ENCODE results near the gene PILRA.

Gene PILRA

DNA sequence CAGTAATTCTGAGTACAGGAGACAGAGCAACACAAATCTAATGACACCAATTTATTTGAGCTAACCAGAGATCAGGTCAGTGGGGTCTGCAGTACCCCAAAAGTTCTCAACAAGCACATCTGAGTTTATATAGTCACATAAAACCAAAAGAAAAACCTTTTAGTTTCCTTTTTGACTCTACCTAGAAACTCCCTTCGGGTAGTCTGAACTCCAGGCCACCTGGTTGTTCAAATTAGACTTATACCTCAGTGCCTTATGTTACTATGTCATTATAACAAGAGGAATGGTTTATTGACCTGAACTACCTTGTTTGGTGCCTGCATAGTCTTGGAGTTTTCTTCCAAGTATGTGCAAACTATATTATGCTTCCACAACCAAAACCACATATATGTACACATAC is 40.6 kb downstream of the PILRA start:
- DNase-seq, result no peak

DNA sequence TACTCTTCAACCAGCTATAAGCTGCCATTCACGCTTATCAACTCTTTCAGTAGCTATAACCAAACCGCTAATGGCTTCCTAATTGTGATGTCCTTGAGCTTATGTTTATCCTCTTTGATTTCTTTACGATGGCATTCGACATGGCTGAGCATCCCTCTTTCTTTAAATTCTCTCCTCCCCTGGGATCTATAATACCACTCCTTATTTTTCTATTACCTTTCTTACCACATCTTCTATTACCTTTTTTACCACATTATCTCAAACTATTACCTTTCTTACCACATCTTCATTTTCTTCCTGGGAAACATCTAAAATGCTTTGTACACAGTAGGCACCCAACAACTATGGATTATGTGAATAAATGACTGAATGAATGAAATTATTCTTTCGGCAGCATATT is 42.2 kb downstream of the PILRA start:
- DNase-seq, result no peak

DNA sequence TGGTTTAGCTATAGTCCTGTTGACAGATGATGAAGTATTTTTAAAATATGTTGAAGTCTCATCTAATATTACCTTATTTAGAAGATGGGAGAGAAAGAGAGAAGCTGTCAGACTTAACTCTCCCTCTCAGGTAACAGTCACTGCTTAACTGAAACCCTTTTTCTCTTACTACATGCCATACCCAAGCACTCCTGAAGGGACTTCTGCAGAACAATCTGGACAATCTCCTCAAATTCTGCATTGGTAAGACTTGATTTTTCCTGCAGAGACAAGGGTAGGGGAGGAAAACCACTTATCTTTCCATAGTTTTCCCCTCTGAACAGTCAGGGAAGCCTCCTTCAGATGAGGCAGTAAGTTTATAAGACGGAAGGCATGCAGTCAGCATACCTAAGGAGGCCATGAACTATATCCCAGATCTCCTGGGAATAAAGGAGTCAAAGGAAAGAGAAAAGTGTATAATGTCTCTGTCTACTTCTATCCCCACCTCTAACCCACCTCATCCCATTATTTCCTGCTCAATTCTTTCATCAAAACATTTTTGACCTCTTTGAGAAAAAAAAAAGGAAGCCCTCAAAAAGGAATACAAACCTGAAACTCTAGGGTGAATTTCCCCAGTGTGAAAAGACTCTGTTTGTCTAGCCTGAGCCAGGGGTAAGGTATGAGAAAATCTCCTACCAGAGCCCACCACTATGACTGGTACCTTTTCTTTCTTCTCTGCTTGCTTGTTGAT is 45.8 kb downstream of the PILRA start:
- no peak for DNase-seq

DNA sequence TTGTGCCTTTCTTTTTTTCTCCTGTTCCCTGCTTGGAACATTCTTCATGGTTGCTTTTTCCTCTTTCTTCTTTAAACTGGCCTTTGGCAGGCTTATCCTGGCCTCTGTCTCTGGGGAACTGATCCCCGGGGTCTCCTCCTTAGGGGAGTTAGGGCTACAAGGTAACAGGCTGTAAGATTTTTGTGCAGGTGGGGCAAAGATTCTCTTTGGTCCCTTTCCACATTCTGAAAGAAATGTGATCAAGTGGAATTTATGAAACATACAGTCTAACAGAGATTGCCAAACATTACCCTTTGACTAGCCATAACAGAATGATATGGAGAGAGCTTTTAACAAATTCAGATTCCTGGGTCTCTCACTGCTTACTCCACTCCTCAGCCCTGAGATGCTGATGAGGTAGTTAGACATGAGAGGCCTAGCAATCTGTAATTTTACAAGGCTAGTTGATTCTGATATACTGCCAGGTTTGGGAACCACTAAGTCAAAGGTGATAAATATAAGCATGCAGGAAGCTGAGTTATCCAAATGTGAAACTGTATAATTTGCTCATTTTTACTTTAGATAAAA is 46.5 kb downstream of the PILRA start:
- no peak for DNase-seq

DNA sequence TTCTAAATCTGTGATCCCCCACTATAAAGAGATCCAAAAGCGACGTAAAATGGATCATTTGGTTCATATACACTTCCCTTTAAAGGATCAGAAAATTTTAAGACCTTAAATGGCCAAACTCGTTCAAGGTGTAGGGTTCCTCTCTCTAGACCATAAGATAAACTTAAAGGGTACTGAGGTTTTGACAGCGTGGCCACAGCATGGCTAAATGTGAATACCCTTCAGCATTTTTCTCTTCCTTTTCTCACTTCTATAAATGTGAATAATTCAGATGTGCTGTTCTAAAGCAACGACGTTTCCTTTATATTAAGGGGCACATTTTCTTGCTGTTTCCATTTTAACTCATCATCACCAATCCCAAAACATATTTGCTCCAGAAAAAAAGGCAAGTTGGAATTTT is 50.0 kb downstream of the PILRA start:
- DNase-seq, result no peak

DNA sequence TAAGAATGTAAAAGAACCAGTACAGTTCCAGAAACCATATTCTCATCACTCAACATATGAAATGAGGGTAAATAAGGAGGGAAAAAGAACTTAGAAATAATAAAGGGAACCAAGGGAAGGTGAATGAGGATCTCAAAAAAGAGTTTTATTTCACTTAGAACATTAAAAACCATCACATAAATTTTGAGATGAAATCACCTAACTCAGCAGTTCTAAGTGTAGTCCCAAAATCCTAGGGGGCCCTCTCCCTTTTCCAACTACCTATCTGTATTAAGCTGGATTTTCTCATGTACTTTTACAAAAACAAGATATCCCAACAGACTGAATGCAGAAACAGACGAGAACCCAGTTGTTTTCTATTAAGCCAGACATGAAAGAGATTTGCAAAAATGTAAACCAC is 52.1 kb downstream of the PILRA start:
- DNase-seq, result no peak

DNA sequence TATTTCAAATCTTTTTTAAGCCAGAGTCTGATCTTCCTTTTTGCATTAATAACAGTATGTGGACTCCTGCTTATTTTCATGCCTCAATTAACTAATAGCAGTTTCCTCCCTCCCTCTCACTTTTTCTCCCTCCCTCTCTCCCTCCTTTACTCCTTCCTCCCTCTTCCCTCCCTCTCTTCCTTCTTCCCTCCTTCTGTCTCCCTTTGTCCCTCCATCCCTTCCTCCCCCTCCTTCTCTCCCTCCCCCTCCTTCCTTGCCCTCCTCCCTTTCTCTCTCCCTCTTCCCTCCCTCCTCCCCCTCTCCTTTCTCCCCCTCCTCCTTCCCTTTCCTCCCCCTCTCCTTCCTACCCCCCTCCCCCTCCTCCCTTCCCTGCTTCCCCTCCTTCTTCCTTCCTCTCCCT is 53.2 kb downstream of the PILRA start:
- no peak for DNase-seq

DNA sequence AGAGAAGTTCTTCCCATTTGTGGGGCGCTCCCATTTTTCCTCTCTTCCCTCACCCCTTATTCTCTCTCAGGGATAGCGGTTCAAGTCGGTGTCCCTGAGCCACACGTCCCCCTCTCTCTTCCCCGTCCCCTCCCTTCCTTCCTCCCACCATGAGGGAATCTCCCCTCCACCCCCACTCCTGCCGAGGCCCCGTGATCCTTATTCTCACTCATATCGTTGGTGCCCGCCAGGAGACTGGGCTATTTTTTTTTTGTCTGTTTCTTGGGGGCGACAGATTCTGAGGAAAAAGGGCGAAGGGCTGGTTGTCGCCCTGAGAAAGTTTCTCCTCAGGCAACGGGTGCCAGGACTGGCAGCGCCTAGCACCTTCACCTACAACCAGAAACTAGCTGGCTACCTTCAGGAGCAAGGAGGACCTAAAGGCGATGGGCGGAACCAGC is 54.5 kb downstream of the PILRA start:
- no peak for DNase-seq

DNA sequence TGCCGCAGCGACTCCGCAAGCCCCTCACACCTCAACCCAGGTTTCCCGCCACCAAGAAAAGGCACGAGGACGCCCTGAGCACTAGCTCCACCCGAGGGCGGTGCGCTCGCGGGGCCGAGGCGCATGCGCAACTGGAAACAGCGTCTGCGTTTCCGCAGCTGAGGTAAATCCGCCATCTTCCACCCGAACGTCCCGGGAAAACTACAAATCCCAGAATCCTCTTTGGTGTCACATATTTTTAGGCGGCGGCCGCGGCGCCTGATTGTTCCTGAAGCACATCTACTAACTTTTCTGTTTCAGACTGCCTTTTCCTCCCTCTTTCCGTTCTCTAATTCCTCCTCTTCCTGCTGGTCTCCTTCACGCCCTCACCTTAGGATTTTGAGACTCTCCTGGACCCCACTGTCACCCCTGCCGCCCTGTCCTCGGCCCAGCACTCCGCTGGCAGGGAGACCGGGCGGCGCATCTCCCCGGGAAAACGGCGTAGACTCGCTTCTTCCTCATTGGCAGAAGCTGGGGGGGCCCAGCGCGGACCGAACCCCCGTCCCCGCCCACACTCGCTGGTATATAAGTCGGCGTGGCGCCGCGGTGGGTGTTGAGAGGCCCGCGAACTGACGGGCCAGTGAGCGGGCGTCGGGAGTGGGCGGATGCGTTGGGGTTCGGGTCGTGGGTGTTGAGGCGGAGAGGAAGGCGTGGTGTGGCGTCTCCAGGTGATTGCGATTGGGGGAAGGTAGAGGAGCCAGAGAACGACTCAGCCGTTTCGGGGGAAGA is 55.1 kb downstream of the PILRA start, which contains the start of gene ZCWPW1:
Gene ZCWPW1 (minus strand): TSS at position 505 of the 768 bp plus-strand sequence. CDS start 8,054 bp downstream, outside the sequence.
- DNase-seq, result peak; percentile 96

DNA sequence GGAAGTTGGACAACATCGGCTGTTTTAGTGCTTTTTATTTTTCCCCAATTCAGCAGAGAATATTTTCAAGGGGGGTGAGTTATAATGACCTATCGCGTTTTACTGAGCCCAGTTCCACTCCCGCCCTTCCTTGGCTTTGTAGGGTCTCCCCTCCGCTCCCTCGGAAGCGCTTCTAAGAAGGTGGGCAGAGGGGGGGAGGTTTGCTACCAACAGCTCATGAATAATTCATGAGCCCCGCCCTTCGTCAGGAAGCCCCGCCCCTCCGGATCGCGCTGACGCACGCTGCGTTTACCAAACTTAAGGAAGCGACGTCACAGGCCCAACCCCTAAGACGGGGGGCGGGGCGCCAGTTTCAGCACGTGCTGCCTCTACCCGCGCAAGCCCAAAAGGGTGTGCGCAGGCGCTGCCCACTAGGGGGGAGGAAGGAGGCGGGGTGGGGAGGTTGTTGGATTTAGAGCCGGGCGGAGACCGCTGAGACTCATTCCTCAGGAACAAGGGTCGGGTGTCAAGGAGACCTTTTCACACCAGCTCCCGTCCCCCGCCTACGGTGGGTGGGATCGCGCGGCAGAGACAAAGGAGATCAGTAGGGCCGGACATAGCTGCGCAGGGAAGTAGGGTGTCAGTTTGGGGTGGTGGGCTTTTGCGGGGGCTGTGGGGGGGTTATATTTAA is 55.8 kb downstream of the PILRA start:
- DNase-seq, result peak; percentile 100

DNA sequence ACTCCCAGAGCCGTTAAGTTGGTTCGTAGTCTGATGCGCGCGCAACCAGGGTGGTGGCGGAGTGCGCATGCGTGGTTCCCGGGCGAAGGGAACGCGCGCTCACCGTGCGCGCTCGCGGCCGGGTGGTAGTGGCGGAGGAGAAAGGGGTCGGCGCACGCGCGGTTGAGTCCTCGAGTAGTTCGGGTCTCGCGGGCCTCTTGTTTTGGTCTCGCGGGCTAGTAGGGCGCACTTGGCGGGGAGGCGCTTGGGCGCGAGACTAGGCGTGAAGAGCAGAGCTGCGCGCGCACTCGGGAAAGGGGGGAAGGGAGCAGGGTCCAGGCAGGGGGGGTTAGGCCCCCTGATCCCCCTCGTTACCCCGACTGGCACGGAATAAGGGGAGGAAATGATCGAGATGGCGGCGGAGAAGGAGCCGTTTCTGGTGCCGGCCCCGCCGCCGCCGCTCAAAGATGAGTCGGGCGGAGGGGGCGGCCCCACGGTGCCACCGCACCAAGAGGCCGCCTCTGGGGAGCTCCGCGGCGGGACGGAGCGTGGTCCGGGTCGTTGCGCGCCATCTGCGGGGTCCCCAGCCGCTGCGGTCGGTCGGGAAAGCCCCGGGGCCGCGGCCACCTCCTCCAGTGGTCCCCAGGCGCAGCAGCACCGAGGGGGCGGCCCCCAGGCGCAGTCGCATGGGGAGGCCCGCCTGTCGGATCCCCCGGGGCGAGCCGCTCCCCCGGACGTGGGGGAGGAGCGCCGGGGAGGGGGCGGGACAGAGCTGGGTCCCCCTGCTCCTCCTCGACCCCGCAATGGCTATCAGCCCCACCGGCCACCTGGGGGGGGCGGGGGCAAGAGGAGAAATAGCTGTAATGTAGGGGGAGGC is 56.6 kb downstream of the PILRA start, which contains the start of gene MEPCE:
Gene MEPCE (plus strand): TSS at position 195 of the 856 bp plus-strand sequence. CDS start 188 bp downstream, at position 383.
- peak; percentile 96 for DNase-seq

DNA sequence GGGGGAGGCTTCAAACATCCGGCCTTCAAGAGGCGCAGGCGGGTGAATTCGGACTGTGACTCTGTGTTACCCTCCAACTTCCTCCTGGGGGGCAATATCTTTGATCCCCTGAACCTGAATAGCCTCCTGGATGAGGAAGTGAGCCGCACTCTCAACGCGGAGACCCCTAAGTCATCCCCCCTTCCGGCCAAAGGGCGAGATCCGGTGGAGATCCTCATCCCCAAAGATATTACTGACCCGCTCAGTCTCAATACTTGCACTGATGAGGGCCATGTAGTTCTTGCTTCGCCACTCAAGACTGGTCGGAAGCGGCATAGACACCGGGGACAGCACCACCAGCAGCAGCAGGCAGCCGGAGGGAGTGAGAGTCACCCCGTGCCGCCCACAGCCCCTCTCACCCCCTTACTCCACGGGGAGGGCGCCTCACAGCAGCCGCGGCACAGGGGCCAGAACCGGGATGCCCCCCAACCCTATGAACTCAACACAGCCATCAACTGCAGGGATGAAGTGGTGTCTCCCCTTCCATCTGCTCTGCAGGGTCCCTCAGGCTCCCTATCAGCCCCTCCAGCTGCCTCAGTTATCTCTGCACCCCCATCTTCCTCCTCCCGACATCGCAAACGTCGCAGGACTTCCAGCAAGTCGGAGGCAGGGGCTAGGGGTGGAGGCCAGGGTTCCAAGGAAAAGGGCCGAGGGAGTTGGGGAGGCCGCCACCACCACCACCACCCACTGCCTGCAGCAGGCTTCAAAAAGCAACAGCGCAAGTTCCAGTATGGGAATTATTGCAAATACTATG is 57.4 kb downstream of the PILRA start:
- peak; percentile 54 for DNase-seq

DNA sequence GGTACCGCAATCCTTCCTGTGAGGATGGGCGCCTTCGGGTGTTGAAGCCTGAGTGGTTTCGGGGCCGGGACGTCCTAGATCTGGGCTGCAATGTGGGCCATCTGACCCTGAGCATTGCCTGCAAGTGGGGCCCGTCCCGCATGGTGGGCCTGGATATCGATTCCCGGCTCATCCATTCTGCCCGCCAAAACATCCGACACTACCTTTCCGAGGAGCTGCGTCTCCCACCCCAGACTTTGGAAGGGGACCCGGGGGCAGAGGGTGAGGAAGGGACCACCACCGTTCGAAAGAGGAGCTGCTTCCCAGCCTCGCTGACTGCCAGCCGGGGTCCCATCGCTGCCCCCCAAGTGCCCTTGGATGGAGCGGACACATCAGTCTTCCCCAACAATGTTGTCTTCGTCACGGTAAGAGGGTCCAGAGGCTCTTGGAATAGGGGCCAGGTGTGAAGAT is 58.0 kb downstream of the PILRA start:
- DNase-seq, result no peak

DNA sequence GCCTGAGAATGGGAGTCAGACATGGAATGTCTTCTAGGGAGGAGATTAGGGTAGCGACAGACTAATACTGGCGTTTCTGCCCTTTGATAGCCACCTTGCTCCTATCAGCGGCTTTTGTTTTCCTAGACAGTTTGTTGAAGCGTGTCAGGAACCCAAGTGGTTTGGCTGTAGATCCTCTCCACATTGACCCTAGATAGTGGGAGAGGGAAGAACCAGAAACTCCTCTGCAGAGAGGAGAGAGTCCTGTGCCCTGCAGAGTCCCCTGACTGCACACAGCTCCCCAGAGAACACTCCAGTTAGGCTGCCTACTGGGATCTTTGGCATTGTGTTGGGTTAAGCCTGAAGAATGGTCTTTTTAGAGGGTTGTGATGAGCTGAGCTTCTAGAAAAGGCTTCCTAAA is 58.8 kb downstream of the PILRA start:
- no peak for DNase-seq

DNA sequence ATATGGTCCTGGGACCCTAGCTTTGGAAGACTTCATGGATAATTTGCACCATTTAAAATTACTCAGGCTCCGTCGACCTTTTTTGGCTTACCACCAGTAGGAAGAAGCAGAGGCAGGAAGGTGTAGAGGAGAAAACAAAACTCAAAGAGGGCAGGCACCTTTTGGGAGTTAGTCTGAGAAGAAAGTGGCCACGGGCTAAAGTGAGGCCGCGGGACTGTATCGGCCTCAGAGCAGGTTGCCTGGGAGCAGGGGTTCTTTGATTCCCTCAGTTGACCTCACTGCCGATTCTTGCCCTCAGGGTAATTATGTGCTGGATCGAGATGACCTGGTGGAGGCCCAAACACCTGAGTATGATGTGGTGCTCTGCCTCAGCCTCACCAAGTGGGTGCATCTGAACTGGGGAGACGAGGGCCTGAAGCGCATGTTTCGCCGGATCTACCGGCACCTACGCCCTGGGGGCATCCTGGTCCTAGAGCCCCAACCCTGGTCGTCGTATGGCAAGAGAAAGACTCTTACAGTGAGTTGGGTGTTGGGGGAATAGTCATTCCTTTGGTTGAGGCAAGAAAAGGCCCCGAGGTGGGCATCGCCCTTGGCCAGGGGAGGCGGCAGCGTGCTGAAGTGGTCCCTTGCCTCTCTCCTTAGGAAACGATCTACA is 59.5 kb downstream of the PILRA start:
- DNase-seq, result no peak

DNA sequence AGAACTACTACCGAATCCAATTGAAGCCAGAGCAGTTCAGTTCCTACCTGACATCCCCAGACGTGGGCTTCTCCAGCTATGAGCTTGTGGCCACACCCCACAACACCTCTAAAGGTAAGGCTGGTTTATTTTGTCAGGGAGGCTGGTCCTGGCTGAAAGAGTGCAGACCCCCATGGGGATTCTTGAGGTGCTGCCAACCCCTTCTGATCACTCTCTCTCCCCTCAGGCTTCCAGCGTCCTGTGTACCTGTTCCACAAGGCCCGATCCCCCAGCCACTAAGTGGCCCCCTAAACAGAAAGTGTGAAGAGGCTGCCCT is 59.9 kb downstream of the PILRA start:
- DNase-seq, result no peak

DNA sequence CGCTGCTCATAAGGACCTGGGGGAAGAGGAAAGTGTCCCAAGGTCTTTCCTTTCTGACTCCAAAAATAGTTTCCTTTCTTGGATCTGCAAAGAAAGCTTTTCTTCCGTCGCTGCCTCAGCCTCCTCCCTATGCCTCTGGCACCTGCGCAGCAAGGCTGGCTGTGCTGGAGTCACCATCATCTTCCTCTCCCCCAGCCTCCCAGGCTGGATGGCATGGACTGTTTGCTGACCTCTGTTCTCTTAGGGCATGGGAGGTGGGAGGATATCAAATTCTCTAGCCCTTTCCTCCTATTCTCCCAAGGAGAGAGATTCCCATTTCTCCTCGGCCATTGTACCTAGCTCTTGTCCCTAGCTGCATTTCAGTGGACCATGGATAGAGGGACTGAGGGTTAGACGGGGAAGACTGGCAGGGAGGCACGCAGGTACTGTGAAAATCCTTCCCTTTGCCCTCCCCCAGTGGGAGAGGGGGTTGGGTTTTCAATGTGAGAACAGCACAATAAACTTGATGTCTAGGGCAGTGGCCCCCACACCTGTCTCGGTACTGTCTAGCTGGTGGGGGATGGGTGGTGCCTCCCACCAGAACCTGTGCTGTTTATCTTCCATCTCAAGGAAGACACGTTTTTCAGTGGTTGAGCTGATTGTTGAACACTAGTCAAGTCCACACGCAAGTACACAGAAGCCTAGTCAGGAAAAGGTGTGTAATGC is 60.5 kb downstream of the PILRA start:
- no peak for DNase-seq

DNA sequence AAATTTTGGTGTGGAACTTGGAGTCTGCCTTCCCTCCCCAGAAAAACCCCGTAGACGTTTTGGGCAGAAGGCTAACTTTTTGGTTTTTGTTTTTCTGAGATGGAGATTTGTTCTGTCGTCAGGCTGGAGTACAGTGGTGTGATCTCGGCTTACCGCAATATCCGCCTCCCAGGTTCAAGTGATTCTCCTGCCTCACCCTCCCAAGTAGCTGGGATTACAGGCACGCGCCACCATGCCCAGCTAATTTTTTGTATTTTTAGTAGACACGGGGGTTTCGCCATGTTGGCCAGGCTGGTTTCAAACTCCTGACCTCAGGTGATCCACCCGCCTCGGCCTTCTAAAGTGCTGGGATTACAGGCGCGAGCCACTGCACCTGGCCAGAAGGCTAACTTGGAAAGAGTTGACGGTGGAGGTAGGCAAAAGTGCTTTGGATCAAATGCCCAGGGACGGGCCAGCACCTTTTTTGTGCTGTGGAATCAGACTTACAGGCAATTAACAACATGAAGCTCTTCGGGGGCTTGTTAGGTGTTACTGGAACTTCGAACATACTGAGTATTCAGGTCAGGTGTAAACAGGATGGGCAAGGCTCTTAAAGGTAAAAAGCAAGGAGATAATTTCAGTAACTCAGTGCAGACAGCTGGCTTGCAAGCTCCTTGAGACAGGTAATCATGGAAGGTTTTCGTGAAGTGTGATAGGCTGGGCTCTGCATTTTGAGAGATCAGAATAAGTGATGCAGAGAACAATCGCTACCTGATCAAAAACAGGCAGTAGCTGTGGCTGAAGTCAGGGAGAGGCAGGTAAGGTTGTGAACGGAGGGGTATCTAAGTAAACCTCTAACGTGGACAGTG is 61.2 kb downstream of the PILRA start:
- no peak for DNase-seq

Measured in stimulated activated CD4-positive, alpha-beta T cell treated with anti-CD3 and anti-CD28 coated beads, Interleukin-4, amount 100 ng/mL, for 24 hours (primary cell).